SK-N-SH (cell line): ENCODE results near the gene FCRLB.

Experiments used
- NFIC ChIP-seq: IDR thresholded peaks from 2 replicates; pipeline ENCODE4 v1.4.0; 2012; ENCODE audit warnings: borderline replicate concordance
- RCOR1 ChIP-seq: fragments of 150-350 bp; IDR thresholded peaks from 2 replicates; pipeline ENCODE4 v1.6.1; 2017; ENCODE audit warnings: antibody characterized with exemption, low read length
- TF ChIP-seq, protein P1 (sequence below): fragments of 200-600 bp; sonication (generic); IDR thresholded peaks from 2 replicates; pipeline ENCODE4 v1.6.1; 2017; ENCODE audit warnings: antibody characterized with exemption, mild to moderate bottlenecking, moderate library complexity
- TF ChIP-seq, protein P2 (sequence below): fragments of 150-350 bp; IDR thresholded peaks from 2 replicates; pipeline ENCODE4 v1.6.1; 2017; ENCODE audit warnings: antibody characterized with exemption, low read length, low read depth, borderline replicate concordance

DNA sequence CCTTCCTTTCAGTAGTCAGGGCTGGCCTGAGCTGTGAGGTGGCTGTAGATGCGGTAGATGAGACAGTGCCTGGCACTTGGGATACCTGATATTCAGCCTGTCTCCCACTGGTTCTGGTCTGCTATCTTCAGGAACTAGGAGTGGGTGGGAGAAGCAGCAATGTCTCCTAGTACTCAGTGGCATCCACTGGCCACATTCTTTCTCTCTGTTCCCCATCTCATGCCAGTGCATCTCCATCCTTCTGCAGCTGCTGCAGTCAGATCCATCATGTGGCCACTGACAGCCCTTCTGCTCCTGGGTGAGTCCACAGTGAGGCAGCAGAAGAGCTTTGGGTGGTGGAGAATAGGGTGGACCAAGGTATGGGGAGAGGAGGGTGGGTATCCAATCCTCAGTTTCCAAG is 1.1 kb downstream of the FCRLB start:
- TF ChIP-seq NFIC = no peak
- TF ChIP-seq, protein P1, sequence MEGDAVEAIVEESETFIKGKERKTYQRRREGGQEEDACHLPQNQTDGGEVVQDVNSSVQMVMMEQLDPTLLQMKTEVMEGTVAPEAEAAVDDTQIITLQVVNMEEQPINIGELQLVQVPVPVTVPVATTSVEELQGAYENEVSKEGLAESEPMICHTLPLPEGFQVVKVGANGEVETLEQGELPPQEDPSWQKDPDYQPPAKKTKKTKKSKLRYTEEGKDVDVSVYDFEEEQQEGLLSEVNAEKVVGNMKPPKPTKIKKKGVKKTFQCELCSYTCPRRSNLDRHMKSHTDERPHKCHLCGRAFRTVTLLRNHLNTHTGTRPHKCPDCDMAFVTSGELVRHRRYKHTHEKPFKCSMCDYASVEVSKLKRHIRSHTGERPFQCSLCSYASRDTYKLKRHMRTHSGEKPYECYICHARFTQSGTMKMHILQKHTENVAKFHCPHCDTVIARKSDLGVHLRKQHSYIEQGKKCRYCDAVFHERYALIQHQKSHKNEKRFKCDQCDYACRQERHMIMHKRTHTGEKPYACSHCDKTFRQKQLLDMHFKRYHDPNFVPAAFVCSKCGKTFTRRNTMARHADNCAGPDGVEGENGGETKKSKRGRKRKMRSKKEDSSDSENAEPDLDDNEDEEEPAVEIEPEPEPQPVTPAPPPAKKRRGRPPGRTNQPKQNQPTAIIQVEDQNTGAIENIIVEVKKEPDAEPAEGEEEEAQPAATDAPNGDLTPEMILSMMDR = no peak
- TF ChIP-seq RCOR1 = no peak
- TF ChIP-seq, protein P2, sequence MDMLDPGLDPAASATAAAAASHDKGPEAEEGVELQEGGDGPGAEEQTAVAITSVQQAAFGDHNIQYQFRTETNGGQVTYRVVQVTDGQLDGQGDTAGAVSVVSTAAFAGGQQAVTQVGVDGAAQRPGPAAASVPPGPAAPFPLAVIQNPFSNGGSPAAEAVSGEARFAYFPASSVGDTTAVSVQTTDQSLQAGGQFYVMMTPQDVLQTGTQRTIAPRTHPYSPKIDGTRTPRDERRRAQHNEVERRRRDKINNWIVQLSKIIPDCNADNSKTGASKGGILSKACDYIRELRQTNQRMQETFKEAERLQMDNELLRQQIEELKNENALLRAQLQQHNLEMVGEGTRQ = no peak
